KMS-11 (cell line): ENCODE data around the gene PPM1H.

Source experiments
- H2AFZ ChIP-seq: fragments of 200-600 bp; sonication (generic); 2 replicates; pipeline ENCODE4 v1.6.1; 2016; ENCODE audit warnings: antibody characterized with exemption, mixed run types, low read depth
- H3K27ac ChIP-seq: fragments of 200-600 bp; sonication (generic); 2 replicates; pipeline ENCODE4 v1.6.1; 2016; ENCODE audit warnings: mild to moderate bottlenecking, mixed run types
- H3K27me3 ChIP-seq: fragments of 200-600 bp; sonication (generic); 2 replicates; pipeline ENCODE4 v1.6.1; 2017; ENCODE audit warnings: mild to moderate bottlenecking, low read depth, mixed run types, moderate library complexity; ENCODE audit not compliant: insufficient read depth
- H3K36me3 ChIP-seq: fragments of 200-600 bp; sonication (generic); 2 replicates; pipeline ENCODE4 v1.6.1; 2017; ENCODE audit warnings: mild to moderate bottlenecking, mixed run types; ENCODE audit not compliant: insufficient read depth
- H3K4me1 ChIP-seq: fragments of 200-600 bp; sonication (generic); 2 replicates; pipeline ENCODE4 v1.6.1; 2016; ENCODE audit warnings: mild to moderate bottlenecking, low read depth, mixed run types; ENCODE audit not compliant: poor library complexity, severe bottlenecking
- H3K4me2 ChIP-seq: fragments of 200-600 bp; sonication (generic); 2 replicates; pipeline ENCODE4 v1.7.0; 2016; ENCODE audit warnings: mild to moderate bottlenecking, mixed run types
- H3K4me3 ChIP-seq: fragments of 200-600 bp; sonication (generic); IDR thresholded peaks from 2 replicates; pipeline ENCODE4 v1.6.1; 2017; ENCODE audit warnings: low read depth, low read length, mixed read lengths; ENCODE audit not compliant: insufficient read depth
- H3K79me2 ChIP-seq: fragments of 200-600 bp; sonication (generic); 2 replicates; pipeline ENCODE4 v1.6.1; 2016; ENCODE audit warnings: low read depth, mixed run types; ENCODE audit not compliant: insufficient read depth
- H3K9ac ChIP-seq: fragments of 200-600 bp; sonication (generic); 2 replicates; pipeline ENCODE4 v1.6.1; 2016; ENCODE audit warnings: mild to moderate bottlenecking, mixed run types
- H4K20me1 ChIP-seq: fragments of 200-600 bp; sonication (generic); 2 replicates; pipeline ENCODE4 v1.6.1; 2016; ENCODE audit warnings: mild to moderate bottlenecking, mixed run types; ENCODE audit not compliant: insufficient read depth
- CTCF ChIP-seq: fragments of 200-600 bp; sonication (generic); conservative IDR thresholded peaks from 2 replicates; pipeline ENCODE4 v1.6.1; 2017; ENCODE audit warnings: low read depth, mild to moderate bottlenecking, antibody characterized with exemption, low read length, moderate library complexity, mixed read lengths

PPM1H gene

GRCh38 chr12:62847709-62848108 lies 87.2 kb downstream of the PPM1H start:
- H3K4me2 ChIP-seq: peak overlapping the region; percentile 57
- peaks cover 82% of the 10 kb centered on the region for H3K4me1 ChIP-seq
- peak overlapping the region; percentile 70 for H3K27ac ChIP-seq

GRCh38 chr12:62846491-62846890 lies 88.5 kb downstream of the PPM1H start:
- Histone ChIP-seq H3K9ac (peak overlapping the region; percentile 2; the same call in 1 of the 2 replicates), H3K36me3 (no peaks in the 10 kb centered on the region), H3K27ac (peak overlapping the region; percentile 70; the same call in 1 of the 2 replicates), H3K27me3 (no peaks in the 10 kb centered on the region), H3K79me2 (0 out of 2 replicates have a peak, but pooled peaks cover 8% of the 10 kb centered on the region), H4K20me1 (no peaks in the 10 kb centered on the region), H3K4me2 (peak overlapping the region; percentile 57; the same call in 1 of the 2 replicates), H3K4me3 (no peak overlapping the region), H3K4me1 (peaks cover 90% of the 10 kb centered on the region), H2AFZ (no peak overlapping the region)
- TF ChIP-seq CTCF: no peak

More at GRCh38 chr12:62847709-62848108, 87.2 kb downstream of the PPM1H start:
- no peaks in the 10 kb centered on the region for H4K20me1 ChIP-seq
- H2AFZ ChIP-seq: no peak overlapping the region
- no peaks in the 10 kb centered on the region for H3K36me3 ChIP-seq
- no peak overlapping the region for H3K4me3 ChIP-seq
- no peaks in the 10 kb centered on the region for H3K27me3 ChIP-seq
- 0 out of 2 replicates have a peak, but pooled peaks cover 8% of the 10 kb centered on the region for H3K79me2 ChIP-seq
- peak overlapping the region; percentile 3; the same call in 1 of the 2 replicates for H3K9ac ChIP-seq
- no peak for TF ChIP-seq CTCF

- Histone ChIP-seq H3K9ac (no peak overlapping the region), H3K4me1 (peaks cover 80% of the 10 kb centered on the region), H2AFZ (no peak overlapping the region), H3K36me3 (no peaks in the 10 kb centered on the region), H4K20me1 (no peaks in the 10 kb centered on the region), H3K79me2 (0 out of 2 replicates have a peak, but pooled peaks cover 8% of the 10 kb centered on the region), H3K27me3 (no peaks in the 10 kb centered on the region), H3K4me3 (no peak overlapping the region), H3K4me2 (peak overlapping the region; percentile 47; the same call in 1 of the 2 replicates), H3K27ac (no peak overlapping the region)
- no peak for TF ChIP-seq CTCF
These were observed 90.0 kb downstream of the PPM1H start for GRCh38 chr12:62844915-62845314.

GRCh38 chr12:62843716-62844115 lies 91.2 kb downstream of the PPM1H start:
- Histone ChIP-seq H3K4me2 (peak overlapping the region; percentile 47), H3K27me3 (no peaks in the 10 kb centered on the region), H3K27ac (peak overlapping the region; percentile 16), H3K36me3 (no peaks in the 10 kb centered on the region), H2AFZ (no peak overlapping the region), H4K20me1 (no peaks in the 10 kb centered on the region), H3K9ac (no peak overlapping the region), H3K4me3 (no peak overlapping the region), H3K79me2 (0 out of 2 replicates have a peak, but pooled peaks cover 8% of the 10 kb centered on the region), H3K4me1 (peaks cover 68% of the 10 kb centered on the region)
- TF ChIP-seq CTCF: no peak
